Heart left ventricle (tissue), 13 donors: Measurements from ENCODE around the gene PCDHA6.

Experiments used
- POLR2A ChIP-seq, 2 donors: fragments of 450-650 bp; IDR thresholded peaks; one replicate each; pipeline ENCODE4 v1.6.1; 2017; ENCODE audit warnings: antibody characterized with exemption in 2 of 2, mild to moderate bottlenecking in 2 of 2, moderate library complexity in 2 of 2
- TF ChIP-seq, protein P1 (sequence below), 12 donors: fragments of 200-600 bp; sonication (generic) in 4 of 12; IDR thresholded peaks; one replicate each; pipeline versions ENCODE4 v1.5.0 to v1.8.0; 2018 to 2022; ENCODE audit warnings: antibody characterized with exemption in 12 of 12, mild to moderate bottlenecking in 5 of 12
- donor health status: ischemic (EF 13 %, LVEDD 7.1; RV severe dilation, severe dysfunction).
- donor health status: DM: no; HTN: yes; CAD: no.
- donor health status: DM: no; HTN: no; CAD: no.
- donor health status: ischemic (EF 25% LVEDD 6.9; RV normal size, moderate dysfunction).
- donor health status: ischemic (EF 25% LVEDD 5.7; RV mildly dilated, moderate dysfunction).
- donor health status: ischemic (EF 35%, LVEDD 5.7; RV mildly dilated, moderate dysfunction).
- donor health status: nonischemic (EF 11% LVEDD 7.7; RV severe dilation, severe dysfunction).
- donor health status: DM: yes; HTN: yes; CAD: no.
- donor health status: PGD.
- donor health status: ischemic (EF 29% LVEDD 5.4; RV normal size, mild dysfunction).
- donor health status: nonischemic (EF 23%, LVEDD 6.1; RV moderate dilation, normal function).

DNA sequence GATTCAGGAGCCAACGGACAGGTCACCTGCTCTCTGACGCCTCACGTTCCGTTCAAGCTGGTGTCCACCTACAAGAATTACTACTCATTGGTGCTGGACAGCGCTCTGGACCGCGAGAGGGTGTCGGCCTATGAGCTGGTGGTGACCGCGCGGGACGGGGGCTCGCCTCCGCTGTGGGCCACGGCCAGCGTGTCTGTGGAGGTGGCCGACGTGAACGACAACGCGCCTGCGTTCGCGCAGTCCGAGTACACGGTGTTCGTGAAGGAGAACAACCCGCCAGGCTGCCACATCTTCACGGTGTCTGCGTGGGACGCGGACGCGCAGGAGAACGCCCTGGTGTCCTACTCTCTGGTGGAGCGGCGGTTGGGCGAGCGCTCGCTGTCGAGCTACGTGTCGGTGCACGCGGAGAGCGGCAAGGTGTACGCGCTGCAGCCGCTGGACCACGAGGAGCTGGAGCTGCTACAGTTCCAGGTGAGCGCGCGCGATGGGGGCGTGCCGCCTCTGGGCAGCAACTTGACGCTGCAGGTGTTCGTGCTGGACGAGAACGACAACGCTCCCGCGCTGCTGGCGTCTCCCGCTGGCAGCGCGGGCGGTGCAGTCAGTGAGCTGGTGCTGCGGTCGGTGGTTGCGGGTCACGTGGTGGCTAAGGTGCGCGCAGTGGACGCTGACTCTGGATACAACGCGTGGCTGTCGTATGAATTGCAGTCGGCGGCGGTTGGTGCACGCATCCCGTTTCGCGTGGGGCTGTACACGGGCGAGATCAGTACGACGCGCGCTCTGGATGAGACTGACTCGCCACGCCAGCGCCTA, 29.6 kb downstream of the PCDHA6 start:
- TF ChIP-seq, protein P1, sequence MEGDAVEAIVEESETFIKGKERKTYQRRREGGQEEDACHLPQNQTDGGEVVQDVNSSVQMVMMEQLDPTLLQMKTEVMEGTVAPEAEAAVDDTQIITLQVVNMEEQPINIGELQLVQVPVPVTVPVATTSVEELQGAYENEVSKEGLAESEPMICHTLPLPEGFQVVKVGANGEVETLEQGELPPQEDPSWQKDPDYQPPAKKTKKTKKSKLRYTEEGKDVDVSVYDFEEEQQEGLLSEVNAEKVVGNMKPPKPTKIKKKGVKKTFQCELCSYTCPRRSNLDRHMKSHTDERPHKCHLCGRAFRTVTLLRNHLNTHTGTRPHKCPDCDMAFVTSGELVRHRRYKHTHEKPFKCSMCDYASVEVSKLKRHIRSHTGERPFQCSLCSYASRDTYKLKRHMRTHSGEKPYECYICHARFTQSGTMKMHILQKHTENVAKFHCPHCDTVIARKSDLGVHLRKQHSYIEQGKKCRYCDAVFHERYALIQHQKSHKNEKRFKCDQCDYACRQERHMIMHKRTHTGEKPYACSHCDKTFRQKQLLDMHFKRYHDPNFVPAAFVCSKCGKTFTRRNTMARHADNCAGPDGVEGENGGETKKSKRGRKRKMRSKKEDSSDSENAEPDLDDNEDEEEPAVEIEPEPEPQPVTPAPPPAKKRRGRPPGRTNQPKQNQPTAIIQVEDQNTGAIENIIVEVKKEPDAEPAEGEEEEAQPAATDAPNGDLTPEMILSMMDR (IDR thresholded peaks at IDR 0.05), result no peak
- no peak for TF ChIP-seq POLR2A (IDR thresholded peaks at IDR 0.05)
